ENCODE measurements around the gene SPTLC2.

DNA sequence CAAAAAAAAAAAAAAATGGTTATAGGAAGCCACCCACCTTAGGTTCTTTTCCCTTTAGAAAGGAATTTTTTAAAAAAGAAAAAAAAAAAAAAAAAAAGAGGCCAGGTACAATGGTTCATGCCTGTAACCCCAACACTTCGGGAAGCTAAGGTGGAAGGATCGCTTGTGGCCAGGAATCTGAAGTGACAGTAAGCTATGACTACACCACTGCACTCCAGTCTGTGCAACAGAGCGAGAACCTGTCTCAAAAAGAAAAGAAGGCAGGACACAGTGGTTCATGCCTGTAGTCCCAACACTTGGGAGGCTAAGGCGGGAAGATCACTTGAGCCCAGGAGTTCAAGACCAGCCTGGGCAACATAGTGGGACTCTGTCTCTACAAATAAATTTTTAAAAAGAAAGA is 36.0 kb downstream of the SPTLC2 start:
- TF ChIP-seq EZH2phosphoT487 (IDR thresholded peaks at IDR 0.05; ENCODE audit: borderline replicate concordance), result no peak
- TF ChIP-seq, protein P1, sequence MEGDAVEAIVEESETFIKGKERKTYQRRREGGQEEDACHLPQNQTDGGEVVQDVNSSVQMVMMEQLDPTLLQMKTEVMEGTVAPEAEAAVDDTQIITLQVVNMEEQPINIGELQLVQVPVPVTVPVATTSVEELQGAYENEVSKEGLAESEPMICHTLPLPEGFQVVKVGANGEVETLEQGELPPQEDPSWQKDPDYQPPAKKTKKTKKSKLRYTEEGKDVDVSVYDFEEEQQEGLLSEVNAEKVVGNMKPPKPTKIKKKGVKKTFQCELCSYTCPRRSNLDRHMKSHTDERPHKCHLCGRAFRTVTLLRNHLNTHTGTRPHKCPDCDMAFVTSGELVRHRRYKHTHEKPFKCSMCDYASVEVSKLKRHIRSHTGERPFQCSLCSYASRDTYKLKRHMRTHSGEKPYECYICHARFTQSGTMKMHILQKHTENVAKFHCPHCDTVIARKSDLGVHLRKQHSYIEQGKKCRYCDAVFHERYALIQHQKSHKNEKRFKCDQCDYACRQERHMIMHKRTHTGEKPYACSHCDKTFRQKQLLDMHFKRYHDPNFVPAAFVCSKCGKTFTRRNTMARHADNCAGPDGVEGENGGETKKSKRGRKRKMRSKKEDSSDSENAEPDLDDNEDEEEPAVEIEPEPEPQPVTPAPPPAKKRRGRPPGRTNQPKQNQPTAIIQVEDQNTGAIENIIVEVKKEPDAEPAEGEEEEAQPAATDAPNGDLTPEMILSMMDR (conservative IDR thresholded peaks at IDR 0.05; ENCODE audit: low read length), result no peak
